Articular chondrocyte of knee joint (primary cell): Measurements from ENCODE around the gene TIMM17B. TPM values are rescaled to one million over a fixed set of nuclear protein-coding genes. Genes with fewer than 3 reads are reported as not detected.

ENCODE experiments used
- total RNA-seq: library from RNA; depleted of rRNA; stranded (reverse); fragments of >200 nt; gene quantifications from 2 replicates; pipeline ENCODE4 v1.2.3, GENCODE V29; 2012

TIMM17B gene
- 11.9 and 13.6 TPM in 2 replicates for total RNA-seq

GRCh38 chrX:48897625-48898306 is at the start of gene TIMM17B, which contains the start of gene PQBP1:
TIMM17B (minus strand) TSS chrX:48897768; CDS start chrX:48897749, 19 bp downstream.
PQBP1 (plus strand) TSS chrX:48897930; CDS start chrX:48898510, 580 bp downstream.

DNA sequence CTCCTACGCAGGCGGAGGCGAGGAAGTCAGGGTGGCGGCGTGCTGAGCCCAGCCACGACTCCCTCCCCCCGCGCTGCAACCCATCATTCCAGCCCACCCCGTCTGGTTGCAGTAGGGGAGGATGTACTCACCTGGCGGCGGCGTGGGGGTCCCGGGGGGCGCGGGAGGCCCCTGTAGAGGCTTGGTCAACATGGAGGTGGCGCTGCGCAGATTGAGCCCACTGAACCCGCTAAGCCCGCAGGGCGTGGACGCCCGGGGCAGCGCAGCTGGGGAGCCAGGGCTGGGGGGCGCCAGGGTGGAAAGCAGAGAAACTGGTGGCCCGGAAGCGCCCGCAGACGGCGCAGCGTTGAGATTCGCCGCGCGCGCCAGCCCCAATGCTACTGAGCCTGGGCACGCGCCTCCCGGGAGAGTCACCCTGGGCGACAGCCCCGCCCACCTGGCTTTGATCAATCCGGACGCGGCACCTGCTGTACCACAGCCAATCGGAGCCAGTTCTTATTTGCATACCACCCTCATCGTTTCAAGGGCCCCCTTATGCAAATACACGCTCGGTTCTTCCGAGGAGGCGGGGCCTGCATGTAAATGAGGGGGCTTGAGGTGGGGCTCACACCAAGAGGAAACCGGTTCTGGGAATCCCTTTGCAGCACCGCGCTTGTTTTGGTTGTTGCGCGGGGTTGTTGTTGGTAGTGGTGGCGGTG is 21.2 kb upstream of the TIMM17B start, which contains the start of gene PIM2:
Gene PIM2 (minus strand): TSS at position 382 of the 698 bp plus-strand sequence. CDS start 190 bp downstream, at position 192.

DNA sequence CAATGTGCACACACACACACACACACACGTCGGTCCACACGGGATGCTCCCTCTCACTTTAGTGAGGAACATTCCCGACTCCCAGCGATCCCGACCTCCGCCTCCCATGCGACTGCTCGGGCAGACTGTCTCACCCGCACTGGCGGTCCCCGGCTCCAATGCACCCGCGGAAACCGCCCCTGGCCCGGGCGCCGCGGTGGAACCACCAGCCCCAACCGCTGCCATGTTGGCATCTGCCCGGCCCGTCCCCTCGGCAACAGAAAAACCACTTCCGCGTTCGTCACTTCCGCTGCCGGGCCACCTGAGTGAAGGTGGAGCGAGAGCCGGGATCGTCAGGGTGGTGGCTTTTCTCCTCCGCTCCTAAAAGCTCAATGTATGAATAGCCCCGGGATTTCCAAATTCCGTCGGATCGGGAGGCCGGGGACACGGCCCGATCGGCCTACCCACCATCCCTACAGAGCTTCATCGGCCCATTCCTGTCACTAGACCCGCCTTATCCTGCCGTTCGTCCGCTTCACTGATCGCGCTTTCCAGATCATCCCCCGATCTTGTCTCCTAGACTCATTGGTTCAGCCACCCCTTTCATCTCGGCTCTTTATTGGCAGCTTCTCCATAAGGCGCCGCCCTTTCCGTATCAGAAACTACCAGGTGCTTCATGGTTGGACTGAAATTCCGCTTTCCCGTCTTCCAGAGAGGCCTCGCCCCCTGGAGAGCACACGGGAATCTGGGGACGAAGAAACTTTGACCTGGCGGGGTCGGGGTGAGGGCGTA is 14.0 kb upstream of the TIMM17B start, which contains the start of gene SLC35A2:
Gene SLC35A2 (minus strand): TSS at position 235 of the 771 bp plus-strand sequence. CDS start 10 bp downstream, at position 225.

Other genes starting within 250 kb of the TIMM17B start
- gene WAS, start 214.0 kb downstream of the TIMM17B start, total RNA-seq = 0.11 and 0.13 TPM in 2 replicates
- 2.6 and 3.5 TPM in 2 replicates for gene SUV39H1, start 201.0 kb downstream of the TIMM17B start, total RNA-seq
- gene GLOD5, start 136.0 kb downstream of the TIMM17B start, total RNA-seq = not detected in 2 replicates
- not detected in 2 replicates for gene GATA1, start 111.2 kb downstream of the TIMM17B start, total RNA-seq
- gene HDAC6, start 95.7 kb downstream of the TIMM17B start, total RNA-seq = 24.8 and 27.5 TPM in 2 replicates
- not detected in 2 replicates for gene ERAS, start 71.3 kb downstream of the TIMM17B start, total RNA-seq
- gene PCSK1N, start 62.2 kb downstream of the TIMM17B start, total RNA-seq = 0.13 and 0.32 TPM in 2 replicates
- gene PQBP1, start 162 bp upstream of the TIMM17B start, total RNA-seq = 28.2 and 30.1 TPM in 2 replicates
- gene SLC35A2, start 13.9 kb upstream of the TIMM17B start, total RNA-seq = 15.5 and 17.4 TPM in 2 replicates
- 4.6 and 6.5 TPM in 2 replicates for gene PIM2, start 21.3 kb upstream of the TIMM17B start, total RNA-seq
- 27.3 and 27.7 TPM in 2 replicates for gene OTUD5, start 59.8 kb upstream of the TIMM17B start, total RNA-seq
- gene KCND1, start 74.1 kb upstream of the TIMM17B start, total RNA-seq = 0.39 and 0.43 TPM in 2 replicates
- gene GRIPAP1, start 104.5 kb upstream of the TIMM17B start, total RNA-seq = 10.8 and 11.7 TPM in 2 replicates
- 35.4 and 37.4 TPM in 2 replicates for gene TFE3, start 145.6 kb upstream of the TIMM17B start, total RNA-seq
- gene CCDC120, start 161.2 kb upstream of the TIMM17B start, total RNA-seq = 0.91 and 1.5 TPM in 2 replicates
- 11.7 and 14.0 TPM in 2 replicates for gene PRAF2, start 176.2 kb upstream of the TIMM17B start, total RNA-seq
- gene WDR45, start 182.1 kb upstream of the TIMM17B start, total RNA-seq = 49.0 and 55.9 TPM in 2 replicates
- gene GPKOW, start 226.0 kb upstream of the TIMM17B start, total RNA-seq = 14.3 and 15.7 TPM in 2 replicates